CD14-positive monocyte (primary cell): Measurements from ENCODE around the gene MASP2. TPM values are rescaled to one million over a fixed set of nuclear protein-coding genes. Genes with fewer than 3 reads are reported as not detected.

Source experiments
- DNase-seq, 3 donors: peaks; one replicate each; pipeline ENCODE4 v3.0.0-alpha.2; 2011 to 2022
- H2AFZ ChIP-seq: 2 replicates; pipeline ENCODE4 v1.6.0; 2012; ENCODE audit warnings: mild to moderate bottlenecking, low read depth, low read length, inconsistent platforms; ENCODE audit not compliant: insufficient read depth, poor library complexity, severe bottlenecking
- H3K27ac ChIP-seq, 2 donors: 1 replicate in 1 of 2; 2 replicates in 1 of 2; pipeline ENCODE4 v1.5.1; 2012 to 2013; ENCODE audit warnings: low read length in 2 of 2, control low read depth in 1 of 2, inconsistent platforms in 1 of 2, low read depth in 1 of 2, mild to moderate bottlenecking in 1 of 2
- H3K27me3 ChIP-seq, 2 donors: one replicate each; pipeline versions ENCODE4 v1.6.0 to v1.6.1; 2011 to 2013; ENCODE audit warnings: low read length in 2 of 2; ENCODE audit not compliant: control insufficient read depth in 2 of 2, insufficient read depth in 2 of 2
- H3K36me3 ChIP-seq, 2 donors: replicated peaks in 1 of 2; 1 replicate in 1 of 2; 2 replicates in 1 of 2; pipeline versions ENCODE4 v1.5.1 to v1.6.1; 2012 to 2013; ENCODE audit warnings: low read length in 2 of 2, control low read depth in 1 of 2, inconsistent platforms in 1 of 2, mild to moderate bottlenecking in 1 of 2; ENCODE audit not compliant: insufficient read depth in 2 of 2, control insufficient read depth in 1 of 2
- H3K4me1 ChIP-seq, 2 donors: 1 replicate in 1 of 2; 2 replicates in 1 of 2; pipeline versions ENCODE4 v1.5.1 to v1.6.1; 2012 to 2013; ENCODE audit warnings: low read length in 2 of 2, control low read depth in 1 of 2, inconsistent platforms in 1 of 2, mild to moderate bottlenecking in 1 of 2, moderate library complexity in 1 of 2; ENCODE audit not compliant: insufficient read depth in 2 of 2, control insufficient read depth in 1 of 2
- H3K4me2 ChIP-seq: replicated peaks from 2 replicates; pipeline ENCODE3; 2012; ENCODE audit warnings: low read length, moderate library complexity, mild to moderate bottlenecking; ENCODE audit not compliant: poor library complexity, severe bottlenecking; ENCODE audit errors: extremely low read depth
- H3K4me3 ChIP-seq, 3 experiments: fragments of 200-600 bp in 1 of 3; sonication (generic) in 1 of 3; replicated peaks in 1 of 3; 1 replicate in 2 of 3; 2 replicates in 1 of 3; pipeline ENCODE4 v1.5.1; 2011 to 2013; ENCODE audit warnings: low read length in 3 of 3, mild to moderate bottlenecking in 3 of 3, control low read depth in 2 of 3, low read depth in 2 of 3, inconsistent platforms in 1 of 3, moderate library complexity in 1 of 3
- H3K79me2 ChIP-seq: 2 replicates; pipeline ENCODE4 v1.6.0; 2012; ENCODE audit warnings: mild to moderate bottlenecking, control low read depth, inconsistent platforms, low read length, moderate library complexity; ENCODE audit not compliant: insufficient read depth
- H3K9ac ChIP-seq: 2 replicates; pipeline ENCODE4 v1.6.0; 2017; ENCODE audit warnings: low read length, mild to moderate bottlenecking; ENCODE audit not compliant: insufficient read depth, poor library complexity, severe bottlenecking
- H3K9me3 ChIP-seq, 2 donors: replicated peaks in 1 of 2; 1 replicate in 1 of 2; 2 replicates in 1 of 2; pipeline versions ENCODE4 v1.5.1 to v1.6.1; 2012 to 2013; ENCODE audit warnings: low read length in 2 of 2, control low read depth in 1 of 2; ENCODE audit not compliant: control insufficient read depth in 1 of 2, insufficient read depth in 1 of 2
- H4K20me1 ChIP-seq: 2 replicates; pipeline ENCODE4 v1.6.0; 2012; ENCODE audit warnings: mild to moderate bottlenecking, low read length, control low read depth, moderate library complexity; ENCODE audit not compliant: insufficient read depth
- H3K27ac Mint-ChIP-seq, 7 donors: one replicate each; pipeline ENCODE4 v1.8.0; 2020; ENCODE audit warnings: mild to moderate bottlenecking in 7 of 7, mixed read lengths in 7 of 7, moderate library complexity in 6 of 7, inconsistent platforms in 2 of 7
- H3K27me3 Mint-ChIP-seq, 3 donors: one replicate each; pipeline ENCODE4 v1.8.0; 2021 to 2022; ENCODE audit warnings: low read depth in 3 of 3, mild to moderate bottlenecking in 3 of 3, mixed read lengths in 3 of 3, moderate library complexity in 3 of 3, inconsistent platforms in 1 of 3
- H3K36me3 Mint-ChIP-seq, 2 donors: one replicate each; pipeline ENCODE4 v1.8.0; 2020; ENCODE audit warnings: mixed read lengths in 2 of 2, inconsistent platforms in 1 of 2, mild to moderate bottlenecking in 1 of 2
- H3K4me1 Mint-ChIP-seq: one replicate; pipeline ENCODE4 v1.8.0; 2020; ENCODE audit warnings: mild to moderate bottlenecking, mixed read lengths
- H3K4me3 Mint-ChIP-seq, 2 donors: one replicate each; pipeline ENCODE4 v1.8.0; 2020; ENCODE audit warnings: mild to moderate bottlenecking in 2 of 2, mixed read lengths in 2 of 2, moderate library complexity in 1 of 2
- H3K9me3 Mint-ChIP-seq, 7 donors: one replicate each; pipeline ENCODE4 v1.8.0; 2020 to 2022; ENCODE audit warnings: mixed read lengths in 7 of 7, mild to moderate bottlenecking in 6 of 7, moderate library complexity in 6 of 7, inconsistent platforms in 2 of 7
- CTCF ChIP-seq: fragments of 200-600 bp; IDR thresholded peaks from one replicate; pipeline ENCODE4 v1.8.0; 2022; ENCODE audit warnings: antibody characterized with exemption, mild to moderate bottlenecking
- WGBS: methylation state at CpG from one replicate; pipeline ENCODE4 v1.1.5; 2013; ENCODE audit warnings: missing lambda C conversion rate; ENCODE audit not compliant: insufficient coverage; 5-methylcytosine and 5-hydroxymethylcytosine counted together
- intact Hi-C, 2 donors: fragments of 100-400 bp; cut with micrococcal nuclease; formaldehyde crosslinking; loops; one replicate each; pipeline versions ENCODE4 v1.15.0 to v1.15.1; 2023
- polyA plus RNA-seq, 3 donors: library from polyadenylated mRNA; depleted of rRNA in 1 of 3; unstranded in 2 of 3; stranded (reverse) in 1 of 3; fragments of 300-500 nt in 2 of 3; fragments of >200 nt in 1 of 3; fragmentation: Illumina TruSeq in 2 of 3; gene quantifications; 1 replicate in 2 of 3; 2 replicates in 1 of 3; pipeline ENCODE4 v1.2.3, GENCODE V29; 2012 to 2021

The MASP2 gene
- polyA plus RNA-seq, 3 donors, result not detected

- Histone ChIP-seq H3K9ac (no peak overlapping the region), H3K36me3 (peaks cover 91 to 99% of the 10 kb centered on the region in 2 donors), H2AFZ (no peak overlapping the region), H3K9me3 (no peaks in the 10 kb centered on the region), H3K4me3 (no peak overlapping the region), H3K79me2 (no peaks in the 10 kb centered on the region), H3K27me3 (no peaks in the 10 kb centered on the region), H3K4me1 (no peaks in the 10 kb centered on the region), H3K4me2 (no peak overlapping the region), H4K20me1 (no peaks in the 10 kb centered on the region), H3K27ac (no peak overlapping the region)
- Mint-ChIP-seq H3K36me3 (peaks cover 80 to 98% of the 10 kb centered on the region in 2 donors), H3K27me3 (peaks cover 0 to 2% (median 0%) of the 10 kb centered on the region in 3 donors), H3K4me3 (no peak overlapping the region), H3K9me3 (no peaks in the 10 kb centered on the region), H3K4me1 (no peaks in the 10 kb centered on the region), H3K27ac (no peak overlapping the region)
- WGBS, result 96% methylated on average over 10 of the region's 11 CpGs
- intact Hi-C loops, result no loop called here
- no peak for DNase-seq
- TF ChIP-seq CTCF, result no peak
Observed at GRCh38 chr1:11070876-11071275, 23.8 kb upstream of the MASP2 start.

DNA sequence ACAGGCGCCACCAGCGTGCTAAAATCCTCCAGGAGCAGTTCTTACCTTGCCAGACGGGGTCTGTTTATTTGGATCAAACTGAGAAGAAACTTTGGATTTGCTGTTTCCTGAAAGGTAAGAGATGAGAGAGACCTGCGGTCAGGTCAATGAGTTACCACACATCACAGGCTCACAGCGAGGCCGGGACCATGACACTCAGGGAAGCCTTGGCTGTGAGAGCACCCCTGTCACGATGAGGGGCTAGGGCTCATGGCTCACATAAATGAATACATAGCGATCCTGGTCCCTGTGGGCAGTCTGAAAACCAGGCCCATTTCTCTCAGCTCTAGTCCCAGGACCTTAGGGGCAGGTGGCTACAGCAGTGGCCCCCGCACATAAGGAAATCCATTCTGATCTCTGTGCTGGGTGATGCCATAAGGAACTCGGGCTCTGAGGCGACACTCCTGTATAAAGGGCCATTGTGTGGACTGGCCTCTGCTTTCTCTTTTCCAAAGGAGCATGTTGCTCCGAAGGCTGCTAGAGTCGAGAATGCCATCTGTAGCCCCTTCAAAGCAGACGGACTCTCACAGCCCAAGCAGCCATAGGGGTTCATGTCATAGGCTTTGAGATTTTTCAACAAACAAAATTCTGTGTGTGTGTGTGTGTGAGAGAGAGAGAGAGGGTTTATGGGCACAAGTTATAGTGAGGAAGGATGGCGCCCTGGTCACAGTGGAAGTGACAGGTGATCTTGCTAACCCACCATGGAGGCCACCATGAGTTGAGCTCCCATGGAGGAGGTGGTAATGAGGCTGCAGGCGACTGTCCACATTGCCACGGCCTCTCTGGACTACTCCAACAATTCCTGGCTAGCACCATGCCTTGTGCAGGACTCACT, 21.8 kb upstream of the MASP2 start:
- Histone ChIP-seq H3K36me3 (peaks cover 86 to 94% of the 10 kb centered on the region in 2 donors), H3K27ac (no peak overlapping the region), H3K9me3 (no peaks in the 10 kb centered on the region), H2AFZ (no peak overlapping the region), H3K27me3 (no peaks in the 10 kb centered on the region), H3K4me1 (no peaks in the 10 kb centered on the region), H3K4me2 (no peak overlapping the region), H3K79me2 (no peaks in the 10 kb centered on the region), H3K4me3 (no peak overlapping the region), H4K20me1 (no peaks in the 10 kb centered on the region), H3K9ac (no peak overlapping the region)
- Mint-ChIP-seq H3K9me3 (peaks cover 0 to 4% (median 2%) of the 10 kb centered on the region in 7 donors), H3K4me3 (no peak overlapping the region), H3K27me3 (peaks cover 0 to 2% (median 0%) of the 10 kb centered on the region in 3 donors), H3K4me1 (no peaks in the 10 kb centered on the region), H3K36me3 (peaks cover 75 to 94% of the 10 kb centered on the region in 2 donors), H3K27ac (peak overlapping the region in 1 of 7 donors; percentile 56)
- no peak for DNase-seq
- intact Hi-C loops, result no loop called here
- TF ChIP-seq CTCF, result no peak
- WGBS, result 97% methylated on average over 8 of the region's 17 CpGs
